Cardiac muscle cell (in vitro differentiated cells and primary cell): Measurements from ENCODE around the gene GALNT16. TPM values are rescaled to one million over a fixed set of nuclear protein-coding genes. Genes with fewer than 3 reads are reported as not detected.
A peak's percentile ranks its signal among the peaks of the same experiment; 100 is the strongest.

ENCODE experiments used
- DNase-seq, 2 donors: peaks; one replicate each; pipeline versions ENCODE4 v3.0.0 to v3.0.0-alpha.2; 2010 to 2017; ENCODE audit warnings: low read depth in 1 of 2, low spot score in 1 of 2
- H3K27ac ChIP-seq: fragments of 200-600 bp; sonication (generic); 2 replicates; pipeline ENCODE4 v1.5.1; 2016
- H3K27me3 ChIP-seq: fragments of 200-600 bp; sonication (generic); 2 replicates; pipeline ENCODE4 v1.6.0; 2016; ENCODE audit warnings: control low read depth
- H3K36me3 ChIP-seq: fragments of 200-600 bp; sonication (generic); 2 replicates; pipeline ENCODE4 v1.5.1; 2016; ENCODE audit warnings: control low read depth
- H3K4me1 ChIP-seq: fragments of 200-600 bp; sonication (generic); 2 replicates; pipeline ENCODE4 v1.8.1; 2017; ENCODE audit warnings: low read depth, mild to moderate bottlenecking, mixed run types
- H3K4me3 ChIP-seq: fragments of 200-600 bp; sonication (generic); 2 replicates; pipeline ENCODE4 v1.5.1; 2016; ENCODE audit warnings: mild to moderate bottlenecking
- H3K9me3 ChIP-seq: fragments of 200-600 bp; sonication (generic); 2 replicates; pipeline ENCODE4 v1.5.1; 2017; ENCODE audit warnings: low read depth, mild to moderate bottlenecking, control low read depth
- CTCF ChIP-seq: IDR thresholded peaks from 2 replicates; pipeline ENCODE4 v1.5.1; 2012; ENCODE audit warnings: low read depth, mild to moderate bottlenecking, low read length
- polyA plus RNA-seq: library from polyadenylated mRNA; unstranded; fragments of >200 nt; fragmentation: Nextera tagmentation; extraction: Ambion mirVana; gene quantifications from 2 replicates; pipeline ENCODE4 v1.2.1, GENCODE V29; 2016
- total RNA-seq: library from RNA; depleted of rRNA; stranded (reverse); fragments of >200 nt; gene quantifications from 2 replicates; pipeline ENCODE4 v1.2.3, GENCODE V29; 2016

GALNT16 gene
- total and polyA plus RNA-seq, 2 experiments from 2014 or later = 5.8 to 7.7 TPM

GRCh38 chr14:69316449-69317101 lies 56.6 kb downstream of the GALNT16 start:
- TF ChIP-seq CTCF = no peak
- H3K36me3 ChIP-seq = no peaks in the 10 kb centered on the region
- no peak for DNase-seq
- no peaks in the 10 kb centered on the region for H3K27me3 ChIP-seq
- no peaks in the 10 kb centered on the region for H3K9me3 ChIP-seq
- no peak overlapping the region for H3K4me3 ChIP-seq
- no peak overlapping the region for H3K27ac ChIP-seq
- no peaks in the 10 kb centered on the region for H3K4me1 ChIP-seq

GRCh38 chr14:69317102-69317755 lies 57.3 kb downstream of the GALNT16 start:
- no peak for TF ChIP-seq CTCF
- no peaks in the 10 kb centered on the region for H3K4me1 ChIP-seq
- H3K27me3 ChIP-seq = no peaks in the 10 kb centered on the region
- peak in 1 of 2 donors; percentile 97 for DNase-seq
- H3K36me3 ChIP-seq = no peaks in the 10 kb centered on the region
- no peak overlapping the region for H3K4me3 ChIP-seq
- H3K9me3 ChIP-seq = no peaks in the 10 kb centered on the region
- H3K27ac ChIP-seq = no peak overlapping the region

- Histone ChIP-seq H3K4me3 (no peak overlapping the region), H3K4me1 (no peaks in the 10 kb centered on the region), H3K27ac (no peak overlapping the region), H3K36me3 (no peaks in the 10 kb centered on the region), H3K9me3 (no peaks in the 10 kb centered on the region), H3K27me3 (no peaks in the 10 kb centered on the region)
- no peak for DNase-seq
- TF ChIP-seq CTCF = no peak
Measured at GRCh38 chr14:69317780-69318179, 57.8 kb downstream of the GALNT16 start.

- no peak overlapping the region for H3K4me3 ChIP-seq
Measured at GRCh38 chr14:69318241-69318640, 58.3 kb downstream of the GALNT16 start.

GRCh38 chr14:69318901-69319475 lies 59.0 kb downstream of the GALNT16 start:
- Histone ChIP-seq H3K36me3 (no peaks in the 10 kb centered on the region), H3K4me1 (no peaks in the 10 kb centered on the region), H3K9me3 (no peaks in the 10 kb centered on the region), H3K27ac (no peak overlapping the region), H3K4me3 (no peak overlapping the region), H3K27me3 (no peaks in the 10 kb centered on the region)
- no peak for TF ChIP-seq CTCF
- DNase-seq = no peak

More at GRCh38 chr14:69318241-69318640, 58.3 kb downstream of the GALNT16 start:
- no peaks in the 10 kb centered on the region for H3K36me3 ChIP-seq
- H3K27me3 ChIP-seq = no peaks in the 10 kb centered on the region
- H3K9me3 ChIP-seq = no peaks in the 10 kb centered on the region
- no peak for TF ChIP-seq CTCF
- DNase-seq = no peak
- H3K27ac ChIP-seq = no peak overlapping the region
- H3K4me1 ChIP-seq = no peaks in the 10 kb centered on the region
